Fibroblast of skin of right biceps (primary cell): Measurements from ENCODE around the gene JAK1.
A peak's percentile ranks its signal among the peaks of the same experiment; 100 is the strongest.
"Not testable (repeated sequence)": the region's sequence is repeated elsewhere in the genome, so short reads cannot be mapped to it uniquely, and the experiment has no call there.

Experiments used
- DNase-seq: peaks from one replicate; pipeline ENCODE4 v3.0.0-alpha.2; 2013

JAK1 gene

DNA sequence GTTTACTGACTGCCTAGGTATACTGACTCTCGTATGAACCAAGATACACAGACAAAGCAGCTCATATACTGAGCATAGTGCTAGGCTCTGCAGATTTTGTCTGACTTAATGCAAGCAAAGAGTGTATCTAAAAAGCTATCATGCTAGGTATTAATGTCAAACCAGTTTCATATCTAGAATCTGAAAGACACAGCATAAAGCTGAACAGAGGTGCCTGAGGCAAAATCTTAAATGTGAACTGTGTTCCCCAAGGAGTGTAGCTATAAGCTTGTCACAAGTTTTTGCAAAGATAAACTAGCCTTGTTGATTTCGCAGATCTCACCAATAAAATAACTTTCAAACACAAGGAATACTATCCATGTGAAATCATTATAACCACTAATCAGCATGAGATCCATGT, 18.1 kb downstream of the JAK1 start:
- no peak for DNase-seq

DNA sequence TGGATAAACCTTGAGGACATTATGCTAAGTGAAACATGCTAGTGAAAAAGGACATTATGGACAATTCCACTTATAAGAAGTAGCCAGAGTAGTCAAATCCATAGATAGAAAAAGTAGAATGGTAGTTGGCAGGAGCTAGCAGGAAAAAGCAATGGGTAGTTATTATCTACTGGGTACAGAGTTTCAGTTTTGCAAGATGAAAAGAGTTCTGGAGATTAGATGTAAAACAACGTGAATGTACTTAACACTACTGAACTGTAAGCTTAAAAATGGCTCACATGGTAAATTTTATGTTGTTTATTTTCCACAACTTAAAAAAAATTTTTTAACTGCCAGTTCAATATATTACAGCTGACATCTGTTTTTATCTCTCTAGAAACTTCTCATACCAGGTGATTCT, 19.4 kb downstream of the JAK1 start:
- no peak for DNase-seq

DNA sequence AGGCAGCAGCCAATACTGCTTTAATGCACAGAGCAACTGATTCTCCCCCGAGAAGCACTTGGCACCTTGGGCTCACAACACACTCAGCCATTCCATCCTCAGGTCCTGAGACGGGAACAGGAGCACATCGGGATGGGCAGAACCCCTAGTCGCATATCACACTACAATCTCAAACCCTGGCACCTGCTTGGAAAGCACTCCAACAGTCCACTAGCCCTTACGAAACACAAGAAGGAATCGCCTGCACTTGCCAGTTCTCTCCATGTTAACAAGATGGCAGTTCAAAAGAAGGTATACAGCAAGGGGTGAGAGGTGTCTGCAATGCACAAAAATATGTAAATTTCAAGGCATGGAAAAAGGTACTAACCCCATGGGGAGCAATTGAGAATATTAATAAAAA, 21.4 kb downstream of the JAK1 start:
- DNase-seq = no peak

DNA sequence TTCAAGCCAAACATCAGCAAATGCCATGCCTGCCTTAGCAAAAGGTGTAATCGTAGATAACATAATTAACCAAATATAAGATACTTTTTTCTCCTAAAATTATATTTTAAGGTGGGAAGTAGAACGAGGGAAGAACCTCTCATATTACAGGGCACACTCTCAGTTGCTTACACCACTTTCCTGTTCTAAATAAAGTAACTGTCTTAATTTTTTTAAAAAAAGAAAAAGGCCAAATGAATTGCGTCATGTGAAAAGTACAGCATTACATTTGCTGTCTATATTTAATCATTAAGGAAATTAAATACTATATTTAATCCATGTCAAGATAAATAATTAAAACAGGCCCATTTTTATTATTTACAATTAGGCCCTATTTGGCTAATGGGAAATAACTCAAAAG, 23.7 kb downstream of the JAK1 start:
- no peak for DNase-seq

DNA sequence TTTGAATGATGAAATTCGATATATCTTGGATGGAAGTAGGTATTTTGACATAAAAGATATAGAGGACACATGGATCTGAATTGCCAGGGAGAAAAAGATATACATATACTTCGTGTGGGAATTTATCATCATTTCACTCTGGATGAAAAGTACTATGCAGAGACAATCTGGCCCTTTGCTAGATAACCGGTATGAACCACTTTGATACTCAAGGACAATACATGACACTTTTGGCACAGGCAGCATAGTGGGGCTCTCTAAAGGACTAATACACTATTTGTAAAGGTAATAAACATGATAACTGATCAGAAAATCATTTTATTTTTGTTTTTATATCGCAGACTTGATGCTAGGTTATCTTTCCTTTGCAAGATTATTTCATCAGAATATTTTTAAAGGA, 24.2 kb downstream of the JAK1 start:
- no peak for DNase-seq

DNA sequence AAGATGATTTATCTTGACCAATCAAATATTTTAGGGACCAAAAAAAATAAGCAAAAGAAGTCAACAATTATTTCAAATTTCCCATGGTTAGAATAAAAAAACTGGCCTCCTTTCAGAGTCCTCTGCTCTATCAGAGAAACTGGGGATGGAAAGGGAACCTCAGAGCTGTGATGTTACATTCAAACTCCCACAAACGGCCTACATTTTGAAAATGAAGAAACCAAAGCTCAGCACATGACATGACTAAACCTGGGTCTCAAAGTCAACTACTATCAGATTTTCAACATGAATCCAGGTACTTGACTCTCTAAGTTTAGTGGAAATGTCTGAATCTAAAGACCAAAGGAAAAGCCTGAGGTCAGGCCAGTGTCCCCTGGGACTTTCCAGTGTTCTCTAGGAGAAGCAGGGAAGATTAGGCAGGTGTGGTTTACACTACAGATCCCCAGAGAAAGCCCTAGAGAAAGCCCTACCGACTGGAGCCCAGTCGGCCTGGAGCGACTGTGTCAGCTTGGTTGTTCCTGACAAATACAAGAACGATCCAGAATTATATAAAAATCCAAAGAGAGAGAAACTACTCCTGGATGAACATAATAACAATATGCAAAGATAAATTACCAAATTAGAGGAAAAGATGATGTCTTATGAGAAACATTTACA, 24.8 kb downstream of the JAK1 start:
- no peak for DNase-seq

DNA sequence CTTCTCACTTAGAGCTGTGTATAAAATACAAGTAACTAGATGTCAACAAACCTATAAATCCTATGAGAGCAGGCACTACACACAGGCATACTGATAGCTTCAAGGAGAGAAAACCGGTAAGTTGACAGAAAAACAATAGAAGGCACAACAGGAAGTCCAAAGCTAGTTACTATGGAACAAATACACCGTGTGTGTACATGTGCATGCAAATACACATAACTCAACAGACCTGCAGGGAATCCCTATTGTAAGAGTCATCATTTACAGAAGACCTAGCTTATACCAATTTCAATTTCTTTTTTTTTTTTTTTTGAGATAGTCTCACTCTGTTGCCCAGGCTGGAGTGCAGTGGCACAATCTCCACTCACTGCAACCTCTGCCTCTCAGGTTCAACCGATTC, 26.3 kb downstream of the JAK1 start:
- no peak for DNase-seq

DNA sequence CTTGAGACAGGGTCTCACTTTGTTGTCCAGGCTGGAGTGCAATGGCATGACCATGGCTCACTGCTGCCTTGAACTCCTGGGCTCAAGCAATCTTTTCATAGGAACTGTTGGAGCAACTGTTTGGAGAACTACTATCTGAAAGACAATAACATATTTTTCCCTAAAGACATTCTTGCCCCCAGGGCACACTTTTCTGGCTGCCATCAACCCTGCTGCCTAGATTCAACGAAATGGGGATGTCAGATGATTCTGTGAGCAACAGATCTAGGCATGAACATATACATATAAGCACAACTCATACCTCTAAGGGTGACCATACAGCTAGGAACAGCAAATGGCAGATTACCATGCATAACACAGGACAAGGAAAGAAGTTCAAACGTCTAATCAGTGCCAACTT, 27.4 kb downstream of the JAK1 start:
- DNase-seq = no peak

DNA sequence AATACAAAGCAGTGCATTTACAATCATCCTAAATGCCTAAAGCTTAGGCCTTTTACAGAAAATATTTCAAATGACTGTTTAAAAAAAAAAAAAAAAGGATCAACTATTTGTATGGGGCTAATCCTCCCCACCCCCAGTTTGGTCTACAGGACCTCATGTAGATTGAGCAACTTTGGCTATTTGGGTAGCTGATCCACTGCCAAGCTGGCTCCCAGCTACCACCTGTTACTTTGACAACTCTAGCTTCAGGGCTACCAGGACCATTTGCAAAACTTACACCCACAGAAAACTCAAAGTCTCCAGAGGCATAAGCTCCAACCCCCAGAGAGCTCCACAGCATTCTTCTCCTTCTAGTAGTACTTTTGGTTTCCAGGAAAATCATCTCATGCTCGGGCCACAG, 29.4 kb downstream of the JAK1 start:
- DNase-seq = no peak

DNA sequence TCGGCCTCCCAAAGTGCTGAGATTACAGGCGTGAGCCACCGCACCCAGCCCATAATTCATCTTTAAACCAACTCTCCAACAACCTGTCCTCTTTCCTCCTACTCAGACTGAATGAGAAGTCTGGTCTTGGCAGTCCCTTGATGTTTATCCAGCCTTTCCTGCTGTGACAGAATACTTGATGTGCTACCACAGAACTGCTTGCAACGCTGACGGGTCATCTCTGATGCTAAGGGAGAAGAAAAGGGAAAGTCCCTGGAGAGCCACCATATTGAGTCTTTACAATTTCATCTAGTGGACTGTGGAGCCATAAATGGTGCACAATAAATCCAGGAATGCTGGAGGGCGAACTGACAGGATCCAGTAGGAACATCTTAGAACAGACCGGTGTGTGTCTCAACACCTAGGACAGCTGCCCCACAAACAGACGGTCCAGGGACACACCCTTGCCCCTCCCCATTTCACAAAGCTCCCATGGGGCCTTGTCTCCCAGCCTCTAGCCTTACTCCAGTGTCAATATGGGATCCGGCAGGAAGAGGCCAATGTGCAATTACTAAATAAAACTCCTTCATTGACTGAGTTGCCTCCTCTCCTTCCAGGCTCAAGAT, 30.7 kb downstream of the JAK1 start:
- no peak for DNase-seq

DNA sequence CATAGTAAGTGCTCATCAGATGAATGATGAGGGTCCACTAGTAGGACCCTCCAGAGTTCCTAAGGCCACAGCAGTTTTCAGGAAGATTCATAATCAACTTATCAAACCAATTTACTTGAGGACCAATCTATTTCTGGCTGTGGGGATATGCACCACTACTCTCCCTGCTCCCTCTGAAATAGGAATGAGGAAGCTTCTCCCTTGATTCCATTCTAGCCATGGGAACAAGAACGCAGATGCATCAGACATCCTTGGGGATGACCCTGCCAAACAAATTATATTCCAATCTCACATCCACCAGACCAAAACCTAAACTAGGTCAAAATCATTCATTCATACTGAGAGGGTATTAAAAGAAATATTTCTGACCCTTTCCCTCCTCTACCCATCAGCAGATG, 31.5 kb downstream of the JAK1 start:
- no peak for DNase-seq

DNA sequence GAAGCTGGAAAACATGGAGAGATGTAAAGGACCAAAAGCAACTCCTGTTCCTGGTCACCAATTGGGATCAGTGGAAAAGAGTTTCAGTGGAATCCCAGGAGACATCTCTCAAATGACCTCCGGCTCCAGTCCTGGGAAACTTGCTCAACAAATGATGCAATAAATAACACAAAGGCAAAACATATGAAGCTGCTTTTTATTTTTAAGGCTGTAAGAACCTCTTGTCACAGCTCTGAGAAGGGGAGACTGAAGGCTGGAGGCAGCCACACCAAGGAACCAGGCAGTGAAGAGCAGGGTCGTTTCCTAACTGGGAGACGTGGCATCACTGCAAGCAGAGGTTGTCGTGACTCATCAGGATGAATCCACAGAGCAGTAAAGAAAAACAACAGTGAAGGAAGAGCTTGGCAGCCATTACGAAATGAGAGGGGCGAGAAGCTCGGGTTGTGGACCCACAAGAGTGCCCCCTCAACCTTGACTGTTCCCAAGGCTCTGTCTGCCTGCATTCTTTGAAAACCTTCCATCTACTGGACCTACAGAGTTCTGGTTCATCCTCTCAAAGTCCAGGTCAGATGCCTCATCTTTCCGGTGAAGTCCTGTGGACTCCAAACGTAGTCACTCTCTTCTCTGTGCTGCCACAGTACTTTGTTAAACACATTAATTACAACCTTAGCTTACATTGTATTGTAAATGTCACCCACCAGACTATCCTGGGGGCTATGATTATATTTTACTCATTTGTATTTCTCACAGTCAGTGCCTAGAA, 32.1 kb downstream of the JAK1 start:
- DNase-seq = peak; percentile 92

DNA sequence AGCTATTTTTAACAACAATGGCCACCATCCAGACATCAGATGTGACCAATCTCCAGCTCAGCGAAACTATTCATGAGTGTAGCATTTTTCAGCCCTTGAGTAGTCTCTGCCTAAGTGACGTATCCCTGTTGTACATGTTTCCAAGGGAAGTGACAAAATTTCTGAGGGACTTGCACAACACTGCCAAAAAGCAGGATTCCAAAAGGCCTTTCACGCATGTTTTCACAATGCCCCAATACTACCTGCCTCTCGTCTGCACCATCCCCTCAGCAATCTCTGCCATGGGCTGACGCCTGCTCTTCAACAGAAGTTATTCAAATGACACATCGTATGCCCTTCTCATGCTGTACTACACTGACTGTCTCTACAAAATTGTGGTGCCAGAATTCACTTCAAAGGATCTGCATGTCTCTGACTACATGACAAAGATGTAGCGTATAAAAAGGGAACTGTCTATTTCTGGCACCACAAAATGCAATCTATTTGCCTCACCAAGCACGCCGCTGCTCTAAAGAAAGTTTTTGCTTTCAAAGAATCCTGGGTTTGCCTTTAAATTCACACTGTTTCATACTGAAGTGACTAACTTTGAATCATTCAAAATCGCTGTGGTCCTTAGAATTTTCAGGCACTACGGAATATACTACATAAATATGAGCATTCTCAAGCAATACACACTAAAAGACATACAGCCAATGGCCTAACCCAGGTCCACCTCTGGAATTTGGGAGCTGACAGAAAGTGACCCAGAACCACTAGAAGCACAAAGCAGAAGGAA, 32.9 kb downstream of the JAK1 start:
- peak; percentile 97 for DNase-seq

DNA sequence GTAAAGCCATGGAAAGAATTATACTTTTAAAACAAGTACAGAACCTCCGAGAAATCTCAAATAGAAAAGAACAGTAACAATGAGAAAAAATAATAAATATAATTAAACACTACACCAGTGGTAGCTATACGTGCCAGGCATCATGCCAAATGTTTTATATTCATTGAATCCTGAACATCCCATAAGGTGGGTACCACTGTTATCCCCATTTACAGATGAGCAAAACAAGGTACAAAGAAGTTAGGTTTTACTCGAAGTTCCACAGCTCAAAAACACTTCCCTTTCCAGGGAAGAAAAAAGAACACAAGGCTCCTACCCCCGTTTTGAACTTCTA, 33.4 kb downstream of the JAK1 start:
- DNase-seq = no peak

DNA sequence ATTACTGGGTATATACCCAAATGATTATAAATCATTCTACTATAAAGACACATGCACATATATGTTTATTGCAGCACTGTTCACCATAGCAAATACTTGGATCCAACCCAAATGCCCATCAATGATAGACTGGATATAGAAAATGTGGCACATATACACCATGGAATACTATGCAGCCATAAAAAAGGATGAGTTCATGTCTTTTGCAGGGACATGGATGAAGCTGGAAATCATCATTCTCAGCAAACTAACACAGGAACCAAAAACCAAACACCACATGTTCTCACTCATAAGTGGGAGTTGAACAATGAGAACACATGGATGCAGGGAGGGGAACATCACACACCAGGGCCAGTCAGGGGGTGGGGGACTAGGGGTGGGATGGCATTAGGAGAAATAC, 35.7 kb downstream of the JAK1 start:
- DNase-seq = not testable (repeated sequence)

DNA sequence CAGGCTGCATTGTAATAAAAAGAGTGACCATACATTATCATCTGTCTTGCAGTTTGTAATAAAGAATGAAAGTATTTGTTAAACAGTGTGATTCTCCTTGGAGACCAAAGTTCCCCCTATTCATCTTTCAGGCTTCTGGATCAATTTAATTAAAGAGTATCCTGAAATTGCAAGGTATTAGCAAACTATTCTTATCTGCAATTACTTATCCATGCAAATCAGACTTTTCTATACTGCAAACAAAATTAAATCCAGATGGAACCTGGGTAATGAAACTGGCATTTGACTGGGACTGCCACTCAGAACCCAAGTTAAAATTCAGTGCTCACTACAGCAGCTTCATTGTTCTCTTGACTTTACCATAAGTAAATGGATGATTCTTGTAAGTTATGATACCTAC, 37.1 kb downstream of the JAK1 start:
- DNase-seq = no peak

DNA sequence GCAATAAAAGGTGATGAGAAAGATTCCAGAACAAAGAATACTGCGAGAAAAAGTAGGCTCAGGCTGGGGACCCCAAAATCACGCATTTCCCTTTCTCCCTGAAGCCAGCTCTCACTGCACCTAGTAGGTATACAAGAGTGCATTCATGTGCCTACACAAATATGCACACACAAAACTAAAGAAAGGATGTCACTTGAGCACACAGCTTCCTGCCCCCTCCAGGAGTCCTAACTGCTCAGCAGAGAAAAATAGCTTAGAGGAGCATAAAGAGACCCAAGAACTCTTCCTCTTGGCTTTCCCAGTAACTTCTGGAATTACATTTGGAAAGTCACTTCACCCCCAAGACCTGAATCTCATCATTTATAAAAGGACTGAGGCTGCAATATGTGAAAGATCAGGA, 38.0 kb downstream of the JAK1 start:
- no peak for DNase-seq

DNA sequence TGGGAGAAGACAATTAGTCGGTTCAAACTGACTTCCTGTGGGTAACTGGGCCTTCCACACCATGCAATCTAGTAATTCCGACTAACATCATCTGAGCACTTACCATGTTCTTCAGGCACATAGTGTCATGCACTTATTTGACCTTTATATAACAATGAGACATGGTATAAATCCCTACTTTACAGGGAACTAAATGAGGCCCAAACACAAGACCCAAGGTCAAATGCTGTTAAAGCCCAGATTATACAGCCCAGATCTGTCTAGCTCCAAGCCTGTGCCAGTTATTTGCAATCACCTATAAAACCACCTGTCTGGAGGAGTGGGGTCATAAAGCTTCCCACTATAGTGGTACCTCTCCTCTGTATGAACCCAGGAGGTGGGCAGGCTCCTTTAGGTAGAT, 40.8 kb downstream of the JAK1 start:
- DNase-seq = no peak

DNA sequence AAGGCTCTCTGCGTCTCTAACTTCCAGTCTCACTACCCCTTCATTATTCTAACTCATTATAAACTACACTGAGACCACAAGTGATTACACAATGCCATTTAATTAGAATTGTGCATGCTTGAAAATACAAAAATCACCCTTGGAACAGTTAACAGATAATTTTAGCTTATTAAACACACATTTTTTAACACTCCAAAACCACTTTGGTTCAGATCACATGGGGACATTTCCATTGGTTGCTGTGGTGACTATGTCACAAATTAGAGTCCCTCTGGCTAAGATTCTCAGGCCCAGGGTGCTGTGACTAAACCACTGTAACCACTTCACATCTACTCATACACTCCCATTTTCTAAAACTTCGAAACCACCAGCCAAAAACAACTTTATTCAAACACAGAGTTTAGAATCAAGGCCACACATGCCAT, 43.0 kb downstream of the JAK1 start:
- peak; percentile 42 for DNase-seq

DNA sequence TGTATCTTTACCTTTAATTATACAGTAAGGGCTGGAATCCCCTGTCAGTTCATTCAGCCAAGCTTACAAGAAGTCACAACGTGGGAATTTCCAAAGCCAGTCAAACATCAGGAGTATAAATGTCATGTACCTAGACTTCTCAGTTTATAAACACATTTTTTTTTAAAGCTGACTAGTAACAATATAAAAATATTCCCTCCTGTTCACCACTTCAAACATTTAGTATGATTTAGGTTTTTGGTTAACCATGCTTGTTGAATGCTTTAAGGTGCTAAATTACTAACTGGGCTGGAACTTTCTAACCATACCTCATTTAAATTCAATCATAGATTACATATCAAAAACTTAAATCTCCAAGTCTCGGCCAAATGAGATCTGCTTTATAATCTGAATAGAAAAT, 44.0 kb downstream of the JAK1 start:
- no peak for DNase-seq

DNA sequence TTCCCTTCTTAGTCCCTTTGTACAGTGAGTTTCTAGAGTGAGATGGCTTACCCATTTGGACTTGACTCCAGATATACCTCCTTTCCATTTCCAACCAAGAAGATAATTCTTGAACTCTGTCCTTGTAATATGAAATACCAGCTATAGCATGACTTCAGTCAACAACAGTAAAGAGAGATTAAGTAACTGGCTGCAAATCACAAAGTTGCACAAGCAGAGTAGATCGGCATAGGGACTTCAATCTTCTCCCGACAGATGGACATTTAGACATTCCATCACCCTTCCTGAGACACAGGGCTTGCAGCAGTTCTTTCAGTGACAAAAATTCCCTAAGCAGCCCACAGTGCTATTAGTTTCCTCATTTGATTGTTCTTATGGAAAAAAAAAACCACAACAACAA, 44.6 kb downstream of the JAK1 start:
- peak; percentile 47 for DNase-seq

DNA sequence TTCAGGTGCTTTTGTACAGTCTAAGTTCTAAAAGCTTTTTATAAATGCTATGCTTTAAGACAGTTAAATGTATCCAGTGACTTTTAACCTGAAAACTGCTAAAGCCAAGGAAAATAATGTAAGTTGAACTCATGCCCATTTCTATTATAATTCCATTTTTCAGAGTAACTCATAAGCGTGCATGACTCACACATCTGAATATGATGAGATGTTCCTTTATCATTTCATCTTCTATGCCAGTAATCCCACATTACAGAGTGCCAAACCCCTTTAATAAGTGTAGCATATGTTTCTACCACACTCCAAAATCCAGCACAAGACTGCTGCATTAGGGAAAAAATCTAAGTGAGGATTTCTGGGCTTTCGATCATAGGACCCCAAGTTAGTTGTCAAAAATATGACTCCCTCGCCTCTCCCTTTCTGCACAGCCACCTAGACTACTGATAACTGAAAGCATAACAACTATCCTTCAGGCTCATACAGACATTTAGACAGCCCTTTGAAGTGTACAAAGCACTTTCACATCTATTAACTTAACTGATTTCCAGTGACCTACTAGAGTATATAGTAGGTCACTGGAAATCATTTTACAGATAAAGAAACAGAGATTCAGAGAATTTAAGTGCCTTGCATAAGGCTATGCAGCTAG, 45.3 kb downstream of the JAK1 start:
- DNase-seq = peak; percentile 89

DNA sequence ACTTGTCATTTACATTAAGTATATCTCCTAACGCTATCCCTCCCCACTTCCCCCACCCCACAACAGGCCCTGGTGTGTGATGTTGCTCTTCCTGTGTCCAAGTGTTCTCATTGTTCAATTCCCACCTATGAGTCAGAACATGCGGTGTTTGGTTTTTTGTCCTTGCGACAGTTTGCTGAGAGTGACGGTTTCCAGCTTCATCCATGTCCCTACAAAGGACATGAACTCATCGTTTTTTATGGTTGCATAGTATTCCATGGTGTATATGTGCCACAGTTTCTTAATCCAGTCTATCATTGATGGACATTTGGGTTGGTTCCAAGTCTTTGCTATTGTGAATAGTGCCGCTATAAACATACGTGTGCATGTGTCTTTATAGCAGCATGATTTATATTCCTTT, 47.2 kb downstream of the JAK1 start:
- not testable (repeated sequence) for DNase-seq
